Measurements from ENCODE around the gene GALNT2.

GALNT2 gene

GRCh38 chr1:230130172-230130944 lies 63.3 kb downstream of the GALNT2 start:
- no peak for DNase-seq (ENCODE audit: low spot score)

- no peak for DNase-seq (ENCODE audit: low spot score)
These were observed 64.4 kb downstream of the GALNT2 start for GRCh38 chr1:230131457-230131856.

- no peak for DNase-seq (ENCODE audit: low spot score)
These were observed 65.7 kb downstream of the GALNT2 start for GRCh38 chr1:230132758-230133157.

- DNase-seq (ENCODE audit: low spot score), result no peak
These were observed 68.7 kb downstream of the GALNT2 start for GRCh38 chr1:230135726-230136125.

- no peak for DNase-seq (ENCODE audit: low spot score)
These were observed 69.7 kb downstream of the GALNT2 start for GRCh38 chr1:230136453-230137336.

GRCh38 chr1:230137337-230137815 lies 70.3 kb downstream of the GALNT2 start:
- no peak for DNase-seq (ENCODE audit: low spot score)

- no peak for DNase-seq (ENCODE audit: low spot score)
These were observed 71.7 kb downstream of the GALNT2 start for GRCh38 chr1:230138561-230139239.

- no peak for DNase-seq (ENCODE audit: low spot score)
These were observed 72.3 kb downstream of the GALNT2 start for GRCh38 chr1:230139315-230139714.

- DNase-seq (ENCODE audit: low spot score), result no peak
These were observed 72.7 kb downstream of the GALNT2 start for GRCh38 chr1:230139741-230140140.

GRCh38 chr1:230140221-230141020 lies 73.4 kb downstream of the GALNT2 start:
- peak; percentile 21 for DNase-seq (ENCODE audit: low spot score)

GRCh38 chr1:230141021-230141648 lies 74.1 kb downstream of the GALNT2 start:
- DNase-seq (ENCODE audit: low spot score), result no peak

GRCh38 chr1:230141797-230142607 lies 75.0 kb downstream of the GALNT2 start:
- no peak for DNase-seq (ENCODE audit: low spot score)

GRCh38 chr1:230142608-230143210 lies 75.7 kb downstream of the GALNT2 start:
- DNase-seq (ENCODE audit: low spot score), result no peak

- DNase-seq (ENCODE audit: low spot score), result no peak
These were observed 76.5 kb downstream of the GALNT2 start for GRCh38 chr1:230143534-230143933.

GRCh38 chr1:230144010-230144614 lies 77.1 kb downstream of the GALNT2 start:
- DNase-seq (ENCODE audit: low spot score), result no peak

GRCh38 chr1:230144758-230145504 lies 77.9 kb downstream of the GALNT2 start:
- no peak for DNase-seq (ENCODE audit: low spot score)

- no peak for DNase-seq (ENCODE audit: low spot score)
These were observed 78.5 kb downstream of the GALNT2 start for GRCh38 chr1:230145505-230145899.

- no peak for DNase-seq (ENCODE audit: low spot score)
These were observed 79.0 kb downstream of the GALNT2 start for GRCh38 chr1:230145953-230146476.
